Activated naive CD4-positive, alpha-beta T cell treated with anti-CD3 and anti-CD28 coated beads, Interleukin-2, amount 50 U/mL, for 16 hours (primary cell): ENCODE measurements around the gene FGB.

Source experiments
- DNase-seq: peaks from one replicate; pipeline ENCODE4 v3.0.0-alpha.2; 2020

FGB gene

GRCh38 chr4:154562697-154563254 lies at the start of gene FGB:
TSS of gene FGB (plus strand) at chr4:154563011. CDS start at chr4:154563019, 8 bp downstream.
- DNase-seq: no peak

GRCh38 chr4:154516318-154517029 lies 46.3 kb upstream of the FGB start:
- DNase-seq: no peak

GRCh38 chr4:154517591-154517990 lies 45.2 kb upstream of the FGB start:
- DNase-seq: no peak

- no peak for DNase-seq
These were observed 43.6 kb upstream of the FGB start for GRCh38 chr4:154519214-154519613.

GRCh38 chr4:154521607-154522006 lies 41.2 kb upstream of the FGB start:
- DNase-seq: no peak

GRCh38 chr4:154526151-154526550 lies 36.7 kb upstream of the FGB start:
- DNase-seq: no peak

- DNase-seq: no peak
These were observed 35.5 kb upstream of the FGB start for GRCh38 chr4:154527308-154527707.

GRCh38 chr4:154528869-154529268 lies 33.9 kb upstream of the FGB start:
- no peak for DNase-seq

- no peak for DNase-seq
These were observed 32.9 kb upstream of the FGB start for GRCh38 chr4:154529728-154530519.

GRCh38 chr4:154534296-154534695 lies 28.5 kb upstream of the FGB start:
- DNase-seq: no peak

GRCh38 chr4:154542271-154542879 lies 20.4 kb upstream of the FGB start:
- no peak for DNase-seq

- no peak for DNase-seq
These were observed 17.1 kb upstream of the FGB start for GRCh38 chr4:154545689-154546088.

GRCh38 chr4:154549894-154550790 lies 12.7 kb upstream of the FGB start, which contains the start of gene PLRG1:
TSS of gene PLRG1 (minus strand) at chr4:154550400. CDS start at chr4:154550308, 92 bp downstream.
- DNase-seq: peak; percentile 97

- DNase-seq: peak; percentile 72
These were observed 10.7 kb upstream of the FGB start for GRCh38 chr4:154551872-154552686.

GRCh38 chr4:154559141-154559493 lies 3.7 kb upstream of the FGB start:
- no peak for DNase-seq

GRCh38 chr4:154559494-154560418 lies 3.1 kb upstream of the FGB start:
- no peak for DNase-seq

GRCh38 chr4:154560419-154560801 lies 2.4 kb upstream of the FGB start:
- no peak for DNase-seq

- DNase-seq: no peak
These were observed 2.0 kb upstream of the FGB start for GRCh38 chr4:154560824-154561231.

GRCh38 chr4:154564311-154564710 lies 1.5 kb downstream of the FGB start:
- no peak for DNase-seq

- no peak for DNase-seq
These were observed 2.9 kb downstream of the FGB start for GRCh38 chr4:154565704-154566103.
